Natural killer cell (primary cell): ENCODE results near the gene SCT. TPM values are rescaled to one million over a fixed set of nuclear protein-coding genes. Genes with fewer than 3 reads are reported as not detected.
"Not testable (repeated sequence)": the region's sequence is repeated elsewhere in the genome, so short reads cannot be mapped to it uniquely, and the experiment has no call there.

Experiments
- ATAC-seq, 3 donors: fragments of 150-1000 bp in 2 of 3; fragments of 200-7000 bp in 1 of 3; cut with Tn5 transposase; 1 replicate in 1 of 3; 2 replicates in 2 of 3; pipeline ENCODE4 v1.10.0; 2021; ENCODE audit warnings: mild to moderate bottlenecking in 2 of 3, moderate library complexity in 2 of 3
- DNase-seq, 2 donors: peaks; one replicate each; pipeline versions ENCODE4 v3.0.0 to v3.0.0-alpha.2; 2013 to 2021; ENCODE audit warnings: mixed read lengths in 1 of 2
- H3K27ac ChIP-seq: one replicate; pipeline ENCODE4 v1.5.1; 2013; ENCODE audit warnings: mild to moderate bottlenecking, low read length
- H3K27me3 ChIP-seq: one replicate; pipeline ENCODE4 v1.6.1; 2013; ENCODE audit warnings: low read length; ENCODE audit not compliant: control insufficient read depth, insufficient read depth
- H3K36me3 ChIP-seq: one replicate; pipeline ENCODE4 v1.6.1; 2013; ENCODE audit warnings: low read length; ENCODE audit not compliant: control insufficient read depth, insufficient read depth
- H3K4me1 ChIP-seq: one replicate; pipeline ENCODE4 v1.6.1; 2013; ENCODE audit warnings: low read length; ENCODE audit not compliant: control insufficient read depth, insufficient read depth
- H3K4me3 ChIP-seq: one replicate; pipeline ENCODE4 v1.5.1; 2013; ENCODE audit warnings: low read length
- H3K9me3 ChIP-seq: one replicate; pipeline ENCODE4 v1.6.1; 2013; ENCODE audit warnings: low read length; ENCODE audit not compliant: control insufficient read depth, insufficient read depth
- H3K27ac Mint-ChIP-seq, 2 donors: one replicate each; pipeline ENCODE4 v1.8.0; 2022; ENCODE audit warnings: mild to moderate bottlenecking in 2 of 2, mixed read lengths in 2 of 2, moderate library complexity in 1 of 2
- H3K27me3 Mint-ChIP-seq, 2 donors: one replicate each; pipeline ENCODE4 v1.8.0; 2022; ENCODE audit warnings: low read depth in 2 of 2, mixed read lengths in 2 of 2
- H3K36me3 Mint-ChIP-seq: one replicate; pipeline ENCODE4 v1.8.0; 2022; ENCODE audit warnings: mixed read lengths
- H3K4me1 Mint-ChIP-seq, 2 donors: one replicate each; pipeline ENCODE4 v1.8.0; 2022; ENCODE audit warnings: mixed read lengths in 2 of 2
- H3K4me3 Mint-ChIP-seq: one replicate; pipeline ENCODE4 v1.8.0; 2022; ENCODE audit warnings: mild to moderate bottlenecking, moderate library complexity, mixed read lengths
- H3K9me3 Mint-ChIP-seq, 2 donors: one replicate each; pipeline ENCODE4 v1.8.0; 2022; ENCODE audit warnings: mixed read lengths in 2 of 2
- WGBS: methylation state at CpG from one replicate; pipeline ENCODE4 v1.1.7; 2013; ENCODE audit warnings: missing lambda C conversion rate; ENCODE audit not compliant: insufficient coverage; 5-methylcytosine and 5-hydroxymethylcytosine counted together
- intact Hi-C: fragments of 100-400 bp; cut with micrococcal nuclease; formaldehyde crosslinking; loops from one replicate; pipeline ENCODE4 v1.14.2; 2022
- total RNA-seq, 4 donors: library from RNA; stranded (reverse); fragments of 120-200 nt in 1 of 4; gene quantifications; one replicate each; pipeline versions ENCODE4 v1.2.3 to v1.2.4, GENCODE V29; 2013 to 2022
- TF ChIP-seq, protein P1 (sequence below): fragments of 200-600 bp; IDR thresholded peaks from one replicate; pipeline ENCODE4 v1.8.0; 2022; ENCODE audit warnings: antibody characterized with exemption

The SCT gene
- total RNA-seq, 3 donors from 2014 or later (not counting 1 experiment from before 2014, with no cell fraction given): not detected

- H3K27me3 Mint-ChIP-seq: no peaks in the 10 kb centered on the region
- no peaks in the 10 kb centered on the region for H3K4me1 Mint-ChIP-seq
- H3K27ac Mint-ChIP-seq: no peak overlapping the region
- H3K4me3 Mint-ChIP-seq: no peak overlapping the region
- H3K9me3 Mint-ChIP-seq: no peaks in the 10 kb centered on the region
- no peak overlapping the region for H3K4me3 ChIP-seq
- H3K27ac ChIP-seq: no peak overlapping the region
- intact Hi-C loops: loop anchor here (10.0 kb wide), 1 partner anchor 74 kb away; no protein-coding TSS in a partner anchor
- H3K36me3 Mint-ChIP-seq: no peaks in the 10 kb centered on the region
- no peaks in the 10 kb centered on the region for H3K9me3 ChIP-seq
- H3K4me1 ChIP-seq: no peaks in the 10 kb centered on the region
- H3K27me3 ChIP-seq: no peaks in the 10 kb centered on the region
- no peak for ATAC-seq
- peaks cover 6% of the 10 kb centered on the region for H3K36me3 ChIP-seq
- WGBS: 94% methylated on average over 10 of the region's 10 CpGs
- no peak for DNase-seq
- TF ChIP-seq, protein P1, sequence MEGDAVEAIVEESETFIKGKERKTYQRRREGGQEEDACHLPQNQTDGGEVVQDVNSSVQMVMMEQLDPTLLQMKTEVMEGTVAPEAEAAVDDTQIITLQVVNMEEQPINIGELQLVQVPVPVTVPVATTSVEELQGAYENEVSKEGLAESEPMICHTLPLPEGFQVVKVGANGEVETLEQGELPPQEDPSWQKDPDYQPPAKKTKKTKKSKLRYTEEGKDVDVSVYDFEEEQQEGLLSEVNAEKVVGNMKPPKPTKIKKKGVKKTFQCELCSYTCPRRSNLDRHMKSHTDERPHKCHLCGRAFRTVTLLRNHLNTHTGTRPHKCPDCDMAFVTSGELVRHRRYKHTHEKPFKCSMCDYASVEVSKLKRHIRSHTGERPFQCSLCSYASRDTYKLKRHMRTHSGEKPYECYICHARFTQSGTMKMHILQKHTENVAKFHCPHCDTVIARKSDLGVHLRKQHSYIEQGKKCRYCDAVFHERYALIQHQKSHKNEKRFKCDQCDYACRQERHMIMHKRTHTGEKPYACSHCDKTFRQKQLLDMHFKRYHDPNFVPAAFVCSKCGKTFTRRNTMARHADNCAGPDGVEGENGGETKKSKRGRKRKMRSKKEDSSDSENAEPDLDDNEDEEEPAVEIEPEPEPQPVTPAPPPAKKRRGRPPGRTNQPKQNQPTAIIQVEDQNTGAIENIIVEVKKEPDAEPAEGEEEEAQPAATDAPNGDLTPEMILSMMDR: no peak
Measured at GRCh38 chr11:650482-650881, 23.5 kb upstream of the SCT start.

DNA sequence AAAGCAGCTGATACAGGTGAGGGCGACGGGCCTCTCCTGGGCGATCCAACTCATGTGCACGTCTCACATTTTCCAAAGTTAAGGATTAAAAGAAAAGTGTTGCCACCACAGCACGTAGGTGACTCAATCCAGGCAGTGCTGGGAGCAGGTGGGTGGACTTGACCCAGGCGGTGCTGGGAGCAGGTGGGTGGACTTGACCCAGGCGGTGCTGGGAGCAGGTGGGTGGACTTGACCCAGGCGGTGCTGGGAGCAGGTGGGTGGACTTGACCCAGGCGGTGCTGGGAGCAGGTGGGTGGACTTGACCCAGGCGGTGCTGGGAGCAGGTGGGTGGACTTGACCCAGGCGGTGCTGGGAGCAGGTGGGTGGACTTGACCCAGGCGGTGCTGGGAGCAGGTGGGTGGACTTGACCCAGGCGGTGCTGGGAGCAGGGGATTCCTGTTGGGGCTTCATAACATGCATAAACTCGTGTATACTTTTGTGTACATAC, 20.7 kb upstream of the SCT start:
- H3K36me3 Mint-ChIP-seq, DNase-seq, H3K27me3 Mint-ChIP-seq, H3K9me3 ChIP-seq, H3K4me3 Mint-ChIP-seq, H3K9me3 Mint-ChIP-seq, H3K27ac Mint-ChIP-seq, H3K4me3 ChIP-seq, H3K27me3 ChIP-seq, H3K4me1 ChIP-seq, ATAC-seq, H3K4me1 Mint-ChIP-seq, intact Hi-C loops, H3K36me3 ChIP-seq, H3K27ac ChIP-seq: not testable (repeated sequence)
- 98% methylated on average over 7 of the region's 14 CpGs for WGBS

GRCh38 chr11:646214-646613, 19.2 kb upstream of the SCT start:
- TF ChIP-seq, protein P1: no peak
- H3K4me3 ChIP-seq: no peak overlapping the region
- Mint-ChIP-seq H3K36me3 (no peaks in the 10 kb centered on the region), H3K27me3 (no peaks in the 10 kb centered on the region), H3K4me3 (no peak overlapping the region), H3K9me3 (no peaks in the 10 kb centered on the region), H3K27ac (no peak overlapping the region), H3K4me1 (peaks cover 0 to 5% of the 10 kb centered on the region in 2 donors)
- peaks cover 3% of the 10 kb centered on the region for H3K4me1 ChIP-seq
- H3K27ac ChIP-seq: no peak overlapping the region
- peaks cover 8% of the 10 kb centered on the region for H3K36me3 ChIP-seq
- no peak for DNase-seq
- ATAC-seq: no peak
- WGBS: 65% methylated on average over 11 of the region's 14 CpGs
- peaks cover 4% of the 10 kb centered on the region for H3K9me3 ChIP-seq
- intact Hi-C loops: no loop called here
- H3K27me3 ChIP-seq: no peaks in the 10 kb centered on the region

GRCh38 chr11:645536-645935, 18.6 kb upstream of the SCT start:
- Histone ChIP-seq H3K4me3 (no peak overlapping the region), H3K27me3 (no peaks in the 10 kb centered on the region), H3K27ac (no peak overlapping the region), H3K9me3 (peaks cover 4% of the 10 kb centered on the region), H3K4me1 (peaks cover 8% of the 10 kb centered on the region), H3K36me3 (peaks cover 8% of the 10 kb centered on the region)
- Mint-ChIP-seq H3K36me3 (no peaks in the 10 kb centered on the region), H3K4me3 (no peak overlapping the region), H3K27me3 (peaks cover 0 to 3% of the 10 kb centered on the region in 2 donors), H3K4me1 (peaks cover 1 to 8% of the 10 kb centered on the region in 2 donors), H3K27ac (no peak overlapping the region), H3K9me3 (no peaks in the 10 kb centered on the region)
- 87% methylated on average over 16 of the region's 16 CpGs for WGBS
- TF ChIP-seq, protein P1: no peak
- ATAC-seq (no peak), DNase-seq (no peak)
- intact Hi-C loops: no loop called here
